Pancreas (tissue), 10 donors: Measurements from ENCODE around the gene SLC30A5. TPM values are rescaled to one million over a fixed set of nuclear protein-coding genes. Genes with fewer than 3 reads are reported as not detected.
"Not testable (repeated sequence)": the region's sequence is repeated elsewhere in the genome, so short reads cannot be mapped to it uniquely, and the experiment has no call there.

Experiments used
- ATAC-seq, 4 donors: fragments of 200-7000 bp; cut with Tn5 transposase; one replicate each; pipeline versions ENCODE4 v1.8.0 to v1.9.1; 2020; ENCODE audit warnings: mild to moderate bottlenecking in 4 of 4, moderate library complexity in 4 of 4
- DNase-seq, 6 donors: peaks; one replicate each; pipeline ENCODE4 v3.0.0-alpha.2; 2020
- FAIRE-seq: peaks from 2 replicates; lab custom pipeline; 2012; peaks lifted over from hg19 to GRCh38; lab: Jason Lieb, UNC
- H3K27ac ChIP-seq, 4 donors: fragments of 200-600 bp; sonication (generic); 1 replicate in 3 of 4; 2 replicates in 1 of 4; pipeline versions ENCODE4 v1.5.0 to v1.8.0; 2020
- H3K27me3 ChIP-seq, 4 donors: fragments of 200-600 bp; one replicate each; pipeline ENCODE4 v1.8.0; 2021
- H3K36me3 ChIP-seq, 3 donors: fragments of 200-600 bp; sonication (generic) in 1 of 3; one replicate each; pipeline versions ENCODE4 v1.5.0 to v1.8.0; 2020 to 2021
- H3K4me1 ChIP-seq, 3 donors: fragments of 200-600 bp; one replicate each; pipeline ENCODE4 v1.8.0; 2021
- H3K4me3 ChIP-seq, 4 donors: fragments of 200-600 bp; sonication (generic) in 2 of 4; one replicate each; pipeline versions ENCODE4 v1.5.0 to v1.8.0; 2020 to 2021
- H3K9me3 ChIP-seq, 4 donors: fragments of 200-600 bp; one replicate each; pipeline ENCODE4 v1.8.0; 2021
- CTCF ChIP-seq, 4 donors: fragments of 200-600 bp; sonication (generic) in 3 of 4; IDR thresholded peaks; one replicate each; pipeline versions ENCODE4 v1.5.0 to v1.8.0; 2021; ENCODE audit warnings: antibody characterized with exemption in 4 of 4
- WGBS, 2 donors: extraction: QIAGEN DNeasy Blood & Tissue Kit; methylation state at CpG; one replicate each; pipeline ENCODE4 v1.1.7; 2013; 5-methylcytosine and 5-hydroxymethylcytosine counted together
- intact Hi-C, 3 donors: fragments of 100-400 bp; cut with DNase I; formaldehyde crosslinking; loops; one replicate each; pipeline versions ENCODE4 v1.11.1 to v1.14.2; 2022
- polyA plus RNA-seq, 2 donors: library from polyadenylated mRNA; stranded (reverse); fragments of 200-250 nt; gene quantifications; one replicate each; pipeline ENCODE4 v1.2.3, GENCODE V29; 2013
- total RNA-seq, 6 donors: library from RNA; stranded (reverse); fragmentation: NEBNext Ultra II Directional in 4 of 6; extraction: Animal tissue kit (Norgen Biotek cat#: 25700) in 4 of 6; gene quantifications; one replicate each; pipeline versions ENCODE4 v1.2.1 to v1.2.4, GENCODE V29; 2021 to 2023
- donor health status: healthy with polysubstance abuse.
- donor health status: DM: no; HTN: no; CAD: no; lungs with moderate emphysema.
- donor health status: DM: no; HTN: no; CAD: no.
- donor health status: control.
- donor health status: control.
- donor health status: Bipolar disorder and iron deficiency.
- donor health status: DM: yes; HTN: yes; CAD: no.
- donor health status: DM: no; HTN: no; CAD: no.
- donor health status: DM: no; HTN: no; CAD: no.
- donor health status: DM: yes; HTN: yes; CAD: no.

The SLC30A5 gene
- total and polyA plus RNA-seq, 8 donors: 18.2 to 37.0 (median 25.0) TPM

DNA sequence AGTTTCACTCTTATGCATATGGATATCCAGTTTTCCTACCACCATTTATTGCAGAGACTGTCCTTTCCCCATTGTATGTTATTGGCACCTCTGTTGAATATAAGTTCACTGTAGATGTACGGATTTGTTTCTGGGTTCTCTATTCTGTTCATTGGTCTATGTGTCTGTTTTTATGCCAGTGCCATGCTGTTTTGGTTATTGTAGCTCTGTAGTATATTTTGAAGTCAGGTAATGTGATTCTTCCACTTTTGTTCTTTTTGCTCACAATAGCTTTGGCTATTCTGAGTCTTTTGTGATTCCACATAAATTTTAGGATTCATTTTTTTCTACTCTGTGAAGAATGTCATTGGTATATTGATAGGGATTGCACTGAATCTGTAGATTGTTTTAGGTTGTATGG is 47.0 kb downstream of the SLC30A5 start:
- no peak for ATAC-seq

DNA sequence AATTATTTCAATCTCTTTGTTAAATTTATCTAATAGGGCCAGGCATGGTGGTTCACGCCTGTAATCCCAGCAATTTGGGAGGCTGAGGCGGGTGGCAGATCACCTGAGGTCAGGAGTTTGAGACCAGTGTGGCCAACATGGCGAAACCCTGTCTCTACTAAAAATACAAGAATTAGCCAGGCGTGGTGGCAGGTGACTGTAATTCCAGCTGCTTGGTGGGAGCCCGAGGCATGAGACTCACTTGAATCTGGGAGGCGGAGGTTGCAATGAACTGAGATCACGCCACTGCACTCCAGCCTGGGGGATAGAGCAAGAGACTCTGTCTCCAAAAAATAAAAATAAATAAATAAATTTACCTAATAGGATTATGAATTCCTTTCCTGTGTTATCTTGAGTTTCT is 54.8 kb downstream of the SLC30A5 start:
- H3K4me1 ChIP-seq, intact Hi-C loops, H3K27me3 ChIP-seq, H3K36me3 ChIP-seq, H3K27ac ChIP-seq, ATAC-seq, H3K9me3 ChIP-seq, H3K4me3 ChIP-seq, DNase-seq, FAIRE-seq: not testable (repeated sequence)
- WGBS, 2 donors: 93 to 95% methylated on average over 7 of the region's 7 CpGs

More for the DNA sequence above, 47.0 kb downstream of the SLC30A5 start:
- DNase-seq (no peak), FAIRE-seq (no peak)
- Histone ChIP-seq H3K4me1 (no peaks in the 10 kb centered on the region), H3K9me3 (no peaks in the 10 kb centered on the region), H3K27me3 (no peaks in the 10 kb centered on the region), H3K4me3 (no peak overlapping the region), H3K27ac (no peak overlapping the region), H3K36me3 (no peaks in the 10 kb centered on the region)
- 62 to 70% methylated on average over 1 of the region's 1 CpG for WGBS, 2 donors
- TF ChIP-seq CTCF (IDR thresholded peaks at IDR 0.05): no peak
- intact Hi-C loops: no loop called here

- H3K9me3 ChIP-seq: no peaks in the 10 kb centered on the region
- no peaks in the 10 kb centered on the region for H3K4me1 ChIP-seq
- TF ChIP-seq CTCF (IDR thresholded peaks at IDR 0.05): no peak
- no peak overlapping the region for H3K4me3 ChIP-seq
- no peak overlapping the region for H3K27ac ChIP-seq
- intact Hi-C loops: no loop called here
- no peak for DNase-seq
- ATAC-seq: no peak
- H3K36me3 ChIP-seq: no peaks in the 10 kb centered on the region
- FAIRE-seq: no peak
- H3K27me3 ChIP-seq: no peaks in the 10 kb centered on the region
- 77 to 80% methylated on average over 2 of the region's 2 CpGs for WGBS, 2 donors
Measured at GRCh38 chr5:69148981-69149675, 55.3 kb downstream of the SLC30A5 start.

GRCh38 chr5:69149676-69150010 is 55.8 kb downstream of the SLC30A5 start:
- FAIRE-seq (no peak), DNase-seq (no peak), ATAC-seq (no peak)
- 84 to 90% methylated on average over 5 of the region's 5 CpGs for WGBS, 2 donors
- TF ChIP-seq CTCF (IDR thresholded peaks at IDR 0.05): no peak
- Histone ChIP-seq H3K4me1 (no peaks in the 10 kb centered on the region), H3K27me3 (no peaks in the 10 kb centered on the region), H3K36me3 (no peaks in the 10 kb centered on the region), H3K9me3 (no peaks in the 10 kb centered on the region), H3K4me3 (no peak overlapping the region), H3K27ac (no peak overlapping the region)
- intact Hi-C loops: no loop called here

GRCh38 chr5:69152731-69153130 is 58.9 kb downstream of the SLC30A5 start:
- no peaks in the 10 kb centered on the region for H3K36me3 ChIP-seq
- H3K27ac ChIP-seq: no peak overlapping the region
- no peaks in the 10 kb centered on the region for H3K9me3 ChIP-seq
- no peaks in the 10 kb centered on the region for H3K27me3 ChIP-seq
- intact Hi-C loops: no loop called here
- DNase-seq (no peak), FAIRE-seq (no peak), ATAC-seq (no peak)
- TF ChIP-seq CTCF (IDR thresholded peaks at IDR 0.05): no peak
- H3K4me1 ChIP-seq: no peaks in the 10 kb centered on the region
- 75 to 77% methylated on average over 3 of the region's 3 CpGs for WGBS, 2 donors
- no peak overlapping the region for H3K4me3 ChIP-seq
